SIG-M5 treated with dmso at 0.1 percent for 504 hours (cell line): ENCODE results near the gene IMPDH1.
A peak's percentile ranks its signal among the peaks of the same experiment; 100 is the strongest.

Experiments used
- DNase-seq: peaks from one replicate; lab custom pipeline; 2025; ENCODE audit not compliant: unreplicated experiment; lab: John Stamatoyannopoulos, UW

IMPDH1 gene

DNA sequence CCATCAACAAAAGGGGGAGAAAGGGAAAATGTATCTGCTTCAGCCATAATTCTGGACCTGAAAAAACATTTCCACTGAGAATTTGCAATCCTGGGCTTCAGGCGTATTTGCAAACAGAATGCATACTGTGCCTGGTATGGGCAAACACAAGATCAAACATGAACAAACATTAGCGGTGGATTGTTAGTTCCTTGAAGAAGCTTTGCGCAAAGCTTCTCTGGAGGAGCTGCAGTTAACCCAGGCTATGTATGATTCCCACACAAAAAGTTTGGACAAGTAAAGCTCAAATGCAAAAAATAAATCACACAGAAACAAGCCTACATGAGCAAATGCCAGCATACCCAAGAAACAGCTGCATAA lies 25.5 kb upstream of the IMPDH1 start:
- peak; percentile 30 for DNase-seq

- DNase-seq = no peak
These were observed 24.9 kb upstream of the IMPDH1 start for GRCh38 chr7:128434413-128435326.

GRCh38 chr7:128431754-128432153 lies 22.0 kb upstream of the IMPDH1 start:
- DNase-seq = no peak

- DNase-seq = no peak
These were observed 21.4 kb upstream of the IMPDH1 start for GRCh38 chr7:128431221-128431620.

DNA sequence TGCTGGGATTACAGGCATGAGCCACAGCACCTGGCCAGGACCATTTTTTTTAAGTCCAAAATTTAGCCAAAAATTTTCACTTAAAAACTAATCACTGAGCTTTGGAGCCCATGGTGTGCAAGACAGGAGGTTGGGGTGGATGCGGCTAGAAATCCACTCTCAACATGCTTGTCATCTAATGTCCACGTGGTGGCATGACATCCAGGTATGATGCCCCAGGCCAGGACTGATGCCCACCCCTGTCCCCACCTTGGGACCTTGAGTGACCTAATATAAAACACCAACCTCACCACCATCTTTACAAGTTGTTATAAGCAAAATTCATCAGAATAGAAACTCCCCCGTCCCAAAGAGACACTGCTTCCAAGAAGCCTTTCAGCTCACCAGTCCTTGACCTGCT lies 20.4 kb upstream of the IMPDH1 start:
- DNase-seq = no peak

GRCh38 chr7:128427289-128427891 lies 17.6 kb upstream of the IMPDH1 start:
- DNase-seq = peak; percentile 56

DNA sequence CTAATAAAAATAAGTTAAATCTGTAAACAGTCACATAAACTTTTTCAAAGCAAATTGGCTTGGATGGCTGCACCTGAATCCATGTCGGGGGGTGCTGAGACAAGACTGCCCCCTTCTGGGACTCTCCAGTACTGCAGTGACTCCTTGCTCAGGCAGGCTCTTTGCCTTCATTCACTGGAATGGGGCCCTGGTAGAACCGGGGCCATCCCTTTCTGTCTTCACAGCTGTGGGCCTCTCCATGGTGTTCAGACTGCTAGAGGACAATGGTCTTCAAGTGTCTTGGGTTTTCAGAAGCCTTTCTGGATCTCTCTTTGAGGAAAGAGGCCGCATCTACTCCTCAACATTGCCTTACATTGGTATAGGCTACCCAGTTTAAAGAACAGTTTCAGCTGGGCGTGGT lies 16.1 kb upstream of the IMPDH1 start:
- DNase-seq = peak; percentile 67

DNA sequence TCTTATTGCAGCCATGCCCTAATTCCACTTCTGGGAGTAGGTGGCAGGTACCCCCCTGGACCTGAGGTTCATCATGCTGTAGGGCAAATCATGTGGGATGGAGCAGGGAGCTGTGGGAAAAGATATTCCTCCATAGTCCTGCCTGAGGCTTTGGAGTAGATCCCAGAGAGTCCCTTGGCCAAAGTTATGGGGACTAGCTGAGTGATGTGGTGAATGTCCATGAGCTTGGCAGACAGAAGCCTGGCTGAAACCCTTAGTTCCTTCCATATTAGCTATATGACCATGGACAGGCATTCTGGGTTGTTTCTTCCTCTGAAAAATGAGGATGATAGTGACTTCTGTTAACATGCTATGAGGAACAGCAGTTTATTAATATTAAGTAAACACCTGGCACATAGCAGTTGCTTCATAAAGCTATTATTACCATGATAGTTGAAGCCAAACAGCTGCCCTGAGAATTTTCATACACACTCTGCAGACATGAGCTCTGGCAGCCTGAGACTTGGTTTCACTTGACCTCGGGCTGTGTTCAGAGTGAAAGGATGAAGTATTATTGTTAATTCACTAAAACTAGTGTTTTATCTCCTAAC lies 15.0 kb upstream of the IMPDH1 start:
- DNase-seq = no peak

DNA sequence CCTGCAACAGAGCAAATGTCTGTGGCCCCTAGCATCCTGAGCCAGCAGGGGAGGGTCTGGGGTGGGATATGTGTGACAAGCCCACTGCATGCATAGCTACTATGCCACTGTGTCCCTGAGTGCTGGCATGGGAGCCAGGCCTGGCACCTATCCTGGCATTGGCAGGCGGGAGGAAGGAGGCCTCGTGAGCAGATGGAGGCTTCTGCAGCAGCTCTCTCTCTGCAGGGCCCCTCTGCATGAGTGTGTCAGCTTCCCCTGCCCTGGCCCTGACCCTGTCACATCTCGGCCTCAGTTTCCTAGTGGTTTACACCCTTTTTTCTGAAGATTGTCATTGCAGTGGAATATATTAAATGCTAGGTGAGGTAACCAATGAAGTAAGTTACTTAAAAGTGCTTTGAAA lies 13.1 kb upstream of the IMPDH1 start:
- DNase-seq = no peak

GRCh38 chr7:128422037-128422436 lies 12.3 kb upstream of the IMPDH1 start:
- no peak for DNase-seq

DNA sequence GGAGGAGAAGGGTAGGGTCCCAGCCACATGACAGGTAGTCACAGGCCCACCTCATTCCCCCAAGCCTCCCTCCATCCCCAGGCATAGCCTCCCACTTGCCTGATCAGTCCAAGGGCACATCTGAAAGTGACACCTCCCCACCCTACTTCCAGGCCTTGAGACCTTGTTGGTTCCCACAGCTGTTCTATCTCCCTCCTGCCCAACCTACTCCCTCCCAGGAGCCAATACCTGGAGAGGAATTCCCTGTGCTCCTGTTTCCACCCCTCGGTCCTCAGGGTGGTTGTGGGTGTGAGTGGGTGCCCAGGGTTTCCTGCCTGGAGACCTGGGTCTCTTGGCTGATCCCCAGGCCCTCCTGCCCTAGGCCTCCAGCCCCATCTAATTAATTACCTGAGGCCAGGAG lies 11.6 kb upstream of the IMPDH1 start:
- no peak for DNase-seq

DNA sequence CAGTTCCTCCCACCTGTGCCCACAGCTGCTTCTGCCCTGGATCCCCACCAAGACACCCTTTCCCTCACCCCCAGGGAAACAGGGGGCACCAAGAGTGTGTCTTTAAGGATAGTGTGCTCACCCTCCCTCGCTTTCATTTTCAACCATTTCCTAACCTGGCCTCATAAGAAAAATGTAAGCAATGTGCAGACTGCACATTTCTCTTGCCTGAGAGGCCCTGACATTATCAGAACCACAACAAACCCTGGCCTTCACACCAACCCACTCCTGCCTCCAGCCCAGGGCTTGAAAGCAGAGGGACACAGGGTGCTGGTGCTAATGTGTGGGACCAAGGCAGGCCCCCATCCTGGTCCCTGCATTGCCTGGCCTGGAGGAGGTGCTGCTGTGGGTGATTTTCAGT lies 11.0 kb upstream of the IMPDH1 start:
- DNase-seq = no peak

DNA sequence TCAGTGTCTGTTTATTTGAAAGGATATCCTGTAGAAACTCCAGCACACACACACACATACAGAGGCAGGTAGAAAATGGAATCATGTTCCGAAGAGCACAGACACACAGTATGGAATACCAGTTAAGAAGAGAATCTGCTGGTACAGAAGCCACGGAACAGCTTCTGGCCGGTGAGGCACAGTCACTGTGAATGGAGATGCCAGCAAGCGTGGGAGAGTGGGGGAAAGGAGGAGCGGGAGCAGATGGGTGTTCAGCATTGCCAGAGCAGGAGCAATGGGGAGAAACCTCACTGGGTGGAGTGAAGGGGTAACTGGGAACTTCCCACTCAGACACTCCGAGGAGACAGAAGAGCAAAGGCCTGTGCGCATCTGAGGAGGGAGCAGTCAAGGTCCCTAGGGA lies 9.5 kb upstream of the IMPDH1 start:
- DNase-seq = no peak

DNA sequence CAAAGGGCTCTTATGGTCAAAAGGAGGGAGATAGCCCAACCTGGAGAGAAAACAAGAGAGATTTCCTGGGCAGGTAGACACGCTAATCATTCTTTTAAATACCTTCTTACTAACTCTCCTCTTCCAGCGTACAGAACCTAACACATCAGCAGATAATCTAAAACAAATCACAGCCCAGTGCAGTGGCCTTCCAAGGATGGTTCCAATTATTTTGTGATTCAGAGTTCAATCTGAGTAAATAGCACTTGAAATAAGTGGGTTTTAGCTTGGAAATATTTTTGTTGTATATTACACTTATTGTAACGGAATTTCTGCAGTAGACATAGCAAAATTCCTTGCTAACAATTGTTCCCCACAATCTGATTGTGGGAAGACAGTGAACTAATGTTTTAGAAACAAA lies 7.3 kb upstream of the IMPDH1 start:
- DNase-seq = no peak

GRCh38 chr7:128415217-128415785 lies 5.5 kb upstream of the IMPDH1 start:
- DNase-seq = no peak

DNA sequence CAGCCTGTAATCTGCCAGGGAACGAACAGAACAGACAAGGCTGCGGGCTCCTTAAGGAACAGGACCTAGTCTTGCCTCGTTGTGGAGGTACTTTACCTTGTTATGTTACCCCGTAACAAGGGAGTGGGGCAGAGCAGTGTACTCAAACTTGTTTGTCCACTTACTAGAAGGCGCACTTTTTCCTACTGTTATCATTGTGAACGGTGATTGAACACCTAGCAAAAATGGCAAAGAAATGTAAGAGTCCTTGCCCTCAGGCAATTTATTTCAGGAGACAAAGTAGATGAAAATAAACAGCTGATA lies 620 bp upstream of the IMPDH1 start:
- DNase-seq = no peak

DNA sequence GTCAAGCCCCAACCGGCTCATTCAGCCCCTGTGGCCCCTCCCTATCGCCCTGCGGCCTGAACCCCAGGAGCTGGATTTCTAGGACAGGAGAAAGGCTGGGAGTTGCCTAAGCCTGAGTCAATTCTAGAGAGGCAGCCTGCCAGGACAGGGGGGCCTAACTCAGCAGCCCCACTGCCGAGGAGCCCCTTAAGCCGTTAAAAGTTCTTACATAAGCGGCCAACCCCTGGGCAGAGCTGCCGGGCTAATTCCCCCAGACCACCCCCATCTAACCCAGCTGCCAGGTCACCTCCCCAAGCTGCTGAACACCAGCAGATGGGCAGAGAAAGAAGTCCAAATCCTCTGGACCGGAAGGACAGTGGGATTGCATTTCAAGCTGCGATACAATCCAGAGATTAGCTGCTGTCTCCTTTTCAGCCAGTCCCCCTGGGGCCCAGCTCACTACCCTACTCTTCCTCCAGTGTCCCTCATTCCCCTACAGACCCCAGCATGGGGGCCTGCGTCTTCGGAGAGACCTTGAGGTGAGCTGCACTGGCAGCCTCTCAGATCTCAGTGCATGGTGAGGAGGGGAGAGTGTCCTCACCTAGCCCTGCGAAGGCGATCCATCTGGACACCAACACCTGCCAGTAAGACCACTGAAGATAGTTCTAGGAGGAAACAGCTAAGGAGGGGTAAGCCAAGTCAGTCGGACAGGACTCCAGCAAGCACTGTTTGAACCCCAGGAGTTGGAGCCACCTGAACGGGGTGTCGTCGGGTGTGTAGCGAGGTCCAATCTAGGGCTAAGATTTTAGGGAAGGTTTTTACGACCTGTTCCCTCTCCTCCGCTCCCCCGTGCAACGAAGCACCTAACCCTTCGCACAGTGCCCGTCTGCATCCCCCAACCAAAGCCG lies 830 bp downstream of the IMPDH1 start:
- DNase-seq = peak; percentile 75

DNA sequence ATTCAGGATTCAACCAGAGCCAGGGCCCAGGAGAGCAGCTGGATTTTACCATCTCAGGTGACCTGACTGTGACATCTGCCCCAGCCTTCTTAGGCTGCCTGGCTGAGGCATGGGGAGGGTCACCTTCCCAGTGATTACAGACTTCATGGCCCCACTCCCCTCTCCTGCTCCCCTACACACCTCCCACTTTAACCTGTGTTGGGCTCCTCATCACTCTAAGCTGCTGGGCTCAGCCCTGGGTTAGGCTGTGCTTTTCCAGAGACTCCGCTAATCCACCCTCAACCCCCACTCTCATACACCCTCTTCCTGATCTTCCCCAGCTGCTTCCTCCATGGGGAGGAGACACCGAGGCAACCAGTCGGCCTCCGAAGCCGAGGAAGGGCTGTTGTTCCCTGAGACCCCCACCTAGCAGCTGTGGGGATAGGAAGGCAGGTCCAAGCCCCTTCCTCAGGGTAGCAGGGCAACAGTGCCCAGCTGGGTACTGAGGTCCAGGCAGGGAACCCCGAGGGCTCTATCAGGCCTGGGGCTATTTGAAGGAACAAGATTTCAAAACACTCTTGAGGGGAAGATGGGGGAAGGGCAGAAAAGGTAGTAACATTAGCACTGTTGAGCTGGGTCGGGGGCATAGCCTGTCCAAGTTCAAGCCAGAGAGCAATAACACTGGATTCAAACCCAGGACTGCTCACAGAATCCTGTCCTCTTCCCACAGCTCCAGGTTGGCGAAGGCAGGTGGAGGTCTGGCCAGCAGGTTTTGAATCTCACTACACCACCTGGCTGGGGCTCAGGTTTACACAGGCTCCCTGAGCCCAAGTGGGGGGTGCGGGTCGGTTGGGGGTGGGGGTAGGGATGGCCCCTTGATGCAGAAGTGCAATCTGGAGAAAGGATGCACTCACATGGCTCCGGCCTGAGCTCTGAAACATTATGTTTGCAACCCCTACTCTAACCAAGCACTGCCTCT lies 1.8 kb downstream of the IMPDH1 start:
- DNase-seq = peak; percentile 40

- DNase-seq = no peak
These were observed 2.6 kb downstream of the IMPDH1 start for GRCh38 chr7:128407233-128407589.
